K562 (cell line): ENCODE measurements around the gene GHITM. TPM values are rescaled to one million over a fixed set of nuclear protein-coding genes. Genes with fewer than 3 reads are reported as not detected.

Experiments used
- CCNT2 ChIP-seq: IDR thresholded peaks from 2 replicates; pipeline ENCODE4 v1.6.1; 2011; ENCODE audit warnings: borderline replicate concordance, low read depth, mild to moderate bottlenecking, moderate library complexity, mixed read lengths, low read length; ENCODE audit not compliant: insufficient read length; ENCODE audit errors: extremely low read depth
- KLF13 ChIP-seq: fragments of 450-650 bp; IDR thresholded peaks from 2 replicates; pipeline ENCODE4 v1.6.1; 2016; ENCODE audit warnings: missing genetic modification characterization, low read depth, mild to moderate bottlenecking, missing compliant biosample characterization, moderate library complexity, borderline replicate concordance
- MLX ChIP-seq, 2 experiments: fragments of 450-650 bp in 1 of 2; sonication (generic) in 1 of 2; formaldehyde crosslinking; conservative IDR thresholded peaks; 2 replicates each; pipeline versions ENCODE4 v1.4.0 to v1.8.1; 2020 to 2022; ENCODE audit warnings: mild to moderate bottlenecking in 1 of 2, missing genetic modification reagents in 1 of 2
- ZBTB8A ChIP-seq: fragments of 450-650 bp; IDR thresholded peaks from 2 replicates; pipeline ENCODE4 v1.6.1; 2018; ENCODE audit warnings: mild to moderate bottlenecking, moderate library complexity; ENCODE audit not compliant: partially characterized antibody
- polyA plus RNA-seq, 8 experiments: library from polyadenylated mRNA; depleted of rRNA in 4 of 8; stranded (reverse) in 5 of 8; unstranded in 3 of 8; fragments of >200 nt; fragmentation: Nextera tagmentation in 2 of 8; fragmentation: Illumina TruSeq in 1 of 8; extraction: Ambion mirVana in 2 of 8; extraction: Trizol in 1 of 8; gene quantifications; 2 replicates each; pipeline versions ENCODE4 v1.2.1 to v1.2.3, GENCODE V29; 2011 to 2014; ENCODE audit warnings: inconsistent platforms in 1 of 8, missing spikeins in 1 of 8
- total RNA-seq, 7 experiments: library from RNA; depleted of rRNA in 6 of 7; stranded (reverse); fragments of >200 nt in 6 of 7; fragmentation: Illumina TruSeq in 2 of 7; extraction: Trizol in 2 of 7; gene quantifications; 2 replicates each; pipeline versions ENCODE4 v1.2.1 to v1.2.3, GENCODE V29; 2011 to 2021; ENCODE audit warnings: low replicate concordance in 1 of 7
- TF ChIP-seq, protein P1 (sequence below), 2 experiments: fragments of 200-800 bp in 1 of 2; sonication (Bioruptor generic) in 1 of 2; sonication (generic) in 1 of 2; formaldehyde crosslinking in 1 of 2; IDR thresholded peaks in 1 of 2; conservative IDR thresholded peaks in 1 of 2; 2 replicates each; pipeline versions ENCODE4 v1.5.0 to v1.6.1; 2016 to 2020; ENCODE audit warnings: missing compliant biosample characterization in 1 of 2, missing genetic modification characterization in 1 of 2, missing genetic modification reagents in 1 of 2
- TF ChIP-seq, protein P2 (sequence below): fragments of 250-450 bp; sonication (Bioruptor Pico); IDR thresholded peaks from 2 replicates; pipeline ENCODE4 v1.8.0; 2021; ENCODE audit warnings: borderline replicate concordance, mild to moderate bottlenecking, moderate library complexity; ENCODE audit not compliant: poor library complexity, severe bottlenecking

GHITM gene
- total and polyA plus RNA-seq, 9 of the 15 experiments (the other 6 are each of a cell fraction or from before 2014, with no cell fraction given) = 322 to 1,258 (median 386) TPM

GRCh38 chr10:84178160-84178609, 38.9 kb downstream of the GHITM start (continued):
- no peak for TF ChIP-seq MLX (CRISPR knock-in tag; conservative IDR thresholded peaks at IDR 0.05)
- TF ChIP-seq, protein P1, sequence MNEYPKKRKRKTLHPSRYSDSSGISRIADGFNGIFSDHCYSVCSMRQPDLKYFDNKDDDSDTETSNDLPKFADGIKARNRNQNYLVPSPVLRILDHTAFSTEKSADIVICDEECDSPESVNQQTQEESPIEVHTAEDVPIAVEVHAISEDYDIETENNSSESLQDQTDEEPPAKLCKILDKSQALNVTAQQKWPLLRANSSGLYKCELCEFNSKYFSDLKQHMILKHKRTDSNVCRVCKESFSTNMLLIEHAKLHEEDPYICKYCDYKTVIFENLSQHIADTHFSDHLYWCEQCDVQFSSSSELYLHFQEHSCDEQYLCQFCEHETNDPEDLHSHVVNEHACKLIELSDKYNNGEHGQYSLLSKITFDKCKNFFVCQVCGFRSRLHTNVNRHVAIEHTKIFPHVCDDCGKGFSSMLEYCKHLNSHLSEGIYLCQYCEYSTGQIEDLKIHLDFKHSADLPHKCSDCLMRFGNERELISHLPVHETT (CRISPR knock-in tag; conservative IDR thresholded peaks at IDR 0.05 in 1 of 2, IDR thresholded peaks at IDR 0.05 in 1 of 2) = no peak
- no peak for TF ChIP-seq KLF13 (tag)
- TF ChIP-seq, protein P2, sequence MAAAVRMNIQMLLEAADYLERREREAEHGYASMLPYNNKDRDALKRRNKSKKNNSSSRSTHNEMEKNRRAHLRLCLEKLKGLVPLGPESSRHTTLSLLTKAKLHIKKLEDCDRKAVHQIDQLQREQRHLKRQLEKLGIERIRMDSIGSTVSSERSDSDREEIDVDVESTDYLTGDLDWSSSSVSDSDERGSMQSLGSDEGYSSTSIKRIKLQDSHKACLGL = no peak
- no peak for TF ChIP-seq ZBTB8A
- no peak for TF ChIP-seq CCNT2
